C4-2B (cell line): Measurements from ENCODE around the gene PRH2.

Experiments
- CTCF ChIP-seq: fragments of 450-650 bp; conservative IDR thresholded peaks from 2 replicates; pipeline ENCODE4 v1.5.1; 2017; ENCODE audit warnings: mild to moderate bottlenecking
- ZFX ChIP-seq: fragments of 450-650 bp; IDR thresholded peaks from 2 replicates; pipeline ENCODE4 v1.6.1; 2017

GRCh38 chr12:10884086-10884725, 44.8 kb upstream of the PRH2 start, which contains the start of gene PRH1:
- TF ChIP-seq CTCF (no peak), ZFX (no peak)
